OCI-LY1 (cell line): ENCODE measurements around the gene PLSCR4.
"Not testable (repeated sequence)": the region's sequence is repeated elsewhere in the genome, so short reads cannot be mapped to it uniquely, and the experiment has no call there.

Experiments used
- H2AFZ ChIP-seq: fragments of 200-600 bp; sonication (generic), shearing (Covaris generic); 2 replicates; pipeline ENCODE4 v1.6.0; 2014; ENCODE audit warnings: antibody characterized with exemption, mild to moderate bottlenecking, low read length
- H3F3A ChIP-seq: fragments of 200-600 bp; sonication (generic), shearing (Covaris generic); 2 replicates; pipeline ENCODE4 v1.6.0; 2014; ENCODE audit warnings: mild to moderate bottlenecking, antibody characterized with exemption, low read length, moderate library complexity; ENCODE audit not compliant: insufficient read depth
- H3K27ac ChIP-seq: fragments of 200-600 bp; sonication (generic); 2 replicates; pipeline ENCODE4 v1.5.1; 2014; ENCODE audit warnings: low read length, mixed run types, mild to moderate bottlenecking, low read depth; ENCODE audit not compliant: poor library complexity, severe bottlenecking
- H3K27me3 ChIP-seq: fragments of 200-600 bp; sonication (generic); 2 replicates; pipeline ENCODE4 v1.6.0; 2014; ENCODE audit warnings: antibody characterized with exemption, mild to moderate bottlenecking, low read length, moderate library complexity; ENCODE audit not compliant: insufficient read depth
- H3K36me3 ChIP-seq: fragments of 200-600 bp; sonication (generic); 2 replicates; pipeline ENCODE4 v1.6.1; 2014; ENCODE audit warnings: mild to moderate bottlenecking, antibody characterized with exemption, low read length, moderate library complexity, mixed read lengths; ENCODE audit not compliant: insufficient read depth
- H3K4me1 ChIP-seq: fragments of 200-600 bp; sonication (generic); 2 replicates; pipeline ENCODE4 v1.5.1; 2014; ENCODE audit warnings: mild to moderate bottlenecking, low read length, moderate library complexity; ENCODE audit not compliant: insufficient read depth, severe bottlenecking
- H3K4me2 ChIP-seq: fragments of 200-600 bp; sonication (generic), shearing (Covaris generic); 2 replicates; pipeline ENCODE4 v1.6.1; 2014; ENCODE audit warnings: low read length
- H3K4me3 ChIP-seq: fragments of 200-600 bp; sonication (generic); 2 replicates; pipeline ENCODE4 v1.5.1; 2014; ENCODE audit warnings: low read length, low read depth, mild to moderate bottlenecking, mixed read lengths; ENCODE audit not compliant: poor library complexity, severe bottlenecking
- H3K79me2 ChIP-seq: fragments of 200-600 bp; shearing (Covaris generic); 2 replicates; pipeline ENCODE4 v1.6.1; 2016; ENCODE audit warnings: mixed run types, low read length, mixed read lengths; ENCODE audit not compliant: insufficient read depth
- H3K9ac ChIP-seq: fragments of 200-600 bp; sonication (generic), shearing (Covaris generic); 2 replicates; pipeline ENCODE4 v1.6.1; 2014; ENCODE audit warnings: mild to moderate bottlenecking, low read length, mixed read lengths
- H3K9me2 ChIP-seq: fragments of 200-600 bp; sonication (generic), shearing (Covaris generic); 2 replicates; pipeline ENCODE4 v1.6.1; 2014; ENCODE audit warnings: low read depth, mild to moderate bottlenecking, low read length, mixed read lengths
- H3K9me3 ChIP-seq: fragments of 200-600 bp; shearing (Covaris generic); 2 replicates; pipeline ENCODE4 v1.6.1; 2014; ENCODE audit warnings: low read length, mixed read lengths
- H4K20me1 ChIP-seq: fragments of 200-600 bp; sonication (generic), shearing (Covaris generic); 2 replicates; pipeline ENCODE4 v1.6.0; 2016; ENCODE audit warnings: mild to moderate bottlenecking, low read length; ENCODE audit not compliant: insufficient read depth
- CTCF ChIP-seq: fragments of 200-600 bp; sonication (generic), shearing (Covaris generic); IDR thresholded peaks from 2 replicates; pipeline ENCODE4 v1.5.1; 2017; ENCODE audit warnings: mild to moderate bottlenecking, antibody characterized with exemption, low read length, moderate library complexity, mixed read lengths
- EZH2 ChIP-seq: fragments of 200-600 bp; sonication (generic), shearing (Covaris generic); IDR thresholded peaks from 2 replicates; pipeline ENCODE4 v1.8.0; 2017; ENCODE audit warnings: borderline replicate concordance, mixed run types, mild to moderate bottlenecking, antibody characterized with exemption, low read length, moderate library complexity, mixed read lengths

Gene PLSCR4

GRCh38 chr3:146259880-146260589 lies 9.1 kb upstream of the PLSCR4 start:
- no peak overlapping the region for H3K4me3 ChIP-seq
- H3K4me2 ChIP-seq = no peak overlapping the region
- H3K27ac ChIP-seq = no peak overlapping the region
- H3K36me3 ChIP-seq = no peaks in the 10 kb centered on the region
- H3F3A ChIP-seq = no peaks in the 10 kb centered on the region
- H3K9me2 ChIP-seq = no peaks in the 10 kb centered on the region
- H3K9me3 ChIP-seq = no peaks in the 10 kb centered on the region
- no peak for TF ChIP-seq CTCF
- no peaks in the 10 kb centered on the region for H3K27me3 ChIP-seq
- no peak overlapping the region for H2AFZ ChIP-seq
- H3K79me2 ChIP-seq = no peaks in the 10 kb centered on the region
- H3K9ac ChIP-seq = no peak overlapping the region
- H4K20me1 ChIP-seq = peaks cover 4% of the 10 kb centered on the region; the same call in 1 of the 2 replicates
- no peaks in the 10 kb centered on the region for H3K4me1 ChIP-seq

DNA sequence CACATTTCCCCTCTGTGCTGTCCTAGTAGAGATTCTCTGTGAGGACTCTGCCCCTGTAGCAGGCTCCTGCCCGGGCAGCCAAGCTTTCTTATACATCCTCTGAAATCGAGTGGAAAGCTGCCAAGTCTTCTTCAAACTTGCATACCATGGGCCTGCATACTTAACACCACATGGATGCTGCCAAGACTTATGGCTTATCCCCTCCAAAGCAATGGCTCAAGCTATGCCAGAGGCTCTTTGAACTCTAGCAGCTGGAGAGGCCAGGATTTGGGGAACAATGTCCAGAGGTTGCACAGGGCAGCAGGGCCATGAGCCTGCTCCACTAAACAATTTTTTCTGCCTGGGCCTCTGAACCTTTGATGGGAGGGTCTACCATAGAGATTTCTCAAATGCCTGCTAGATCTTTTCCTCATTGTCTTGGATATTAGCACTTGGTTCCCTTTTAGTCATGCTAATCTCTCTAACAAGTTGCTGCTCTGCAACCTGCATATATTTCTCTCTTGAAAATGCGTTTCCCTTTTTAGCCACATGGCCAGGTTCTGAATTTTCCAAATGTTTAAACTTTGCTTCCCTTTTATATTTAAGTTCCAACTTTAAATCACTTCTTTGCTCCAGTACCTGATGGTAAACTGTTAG lies 6.1 kb upstream of the PLSCR4 start:
- H4K20me1 ChIP-seq = no peaks in the 10 kb centered on the region
- no peaks in the 10 kb centered on the region for H3K27me3 ChIP-seq
- H3K36me3 ChIP-seq = no peaks in the 10 kb centered on the region
- no peak overlapping the region for H3K27ac ChIP-seq
- no peaks in the 10 kb centered on the region for H3K4me1 ChIP-seq
- no peak overlapping the region for H3K9ac ChIP-seq
- no peaks in the 10 kb centered on the region for H3K79me2 ChIP-seq
- TF ChIP-seq EZH2 (no peak), CTCF (no peak)
- H3K9me2 ChIP-seq = no peaks in the 10 kb centered on the region
- no peaks in the 10 kb centered on the region for H3K9me3 ChIP-seq
- H2AFZ ChIP-seq = no peak overlapping the region
- H3K4me2 ChIP-seq = no peak overlapping the region
- H3K4me3 ChIP-seq = no peak overlapping the region
- H3F3A ChIP-seq = no peaks in the 10 kb centered on the region

GRCh38 chr3:146252445-146252844 lies 1.5 kb upstream of the PLSCR4 start:
- not testable (repeated sequence) for H3K27ac ChIP-seq, H3K9me3 ChIP-seq, H4K20me1 ChIP-seq, H3K4me3 ChIP-seq, H3K79me2 ChIP-seq, H3K4me1 ChIP-seq, H3K27me3 ChIP-seq, H3K9me2 ChIP-seq, H2AFZ ChIP-seq, H3K4me2 ChIP-seq, H3K36me3 ChIP-seq, H3F3A ChIP-seq, H3K9ac ChIP-seq

GRCh38 chr3:146249921-146250320 lies 984 bp downstream of the PLSCR4 start:
- H3K4me2 ChIP-seq = no peak overlapping the region
- peaks cover 3% of the 10 kb centered on the region; the same call in 1 of the 2 replicates for H3K9me2 ChIP-seq

More at GRCh38 chr3:146249921-146250320, 984 bp downstream of the PLSCR4 start:
- Histone ChIP-seq H3K79me2 (no peaks in the 10 kb centered on the region), H3K27me3 (no peaks in the 10 kb centered on the region), H3F3A (no peaks in the 10 kb centered on the region), H3K9ac (no peak overlapping the region), H2AFZ (no peak overlapping the region), H3K4me3 (no peak overlapping the region), H3K4me1 (no peaks in the 10 kb centered on the region), H3K36me3 (no peaks in the 10 kb centered on the region), H3K27ac (no peak overlapping the region), H3K9me3 (no peaks in the 10 kb centered on the region), H4K20me1 (no peaks in the 10 kb centered on the region)
- TF ChIP-seq CTCF = no peak
- no peak for TF ChIP-seq EZH2
